A549 (cell line): ENCODE measurements around the gene SETD4. TPM values are rescaled to one million over a fixed set of nuclear protein-coding genes. Genes with fewer than 3 reads are reported as not detected.

ENCODE experiments used
- ATAC-seq, 2 experiments: fragments of 200-7000 bp in 1 of 2; fragments of >200 bp in 1 of 2; cut with Nextera tagmentation in 1 of 2; cut with Tn5 transposase in 1 of 2; 3 replicates each; pipeline versions ENCODE4 v1.8.0 to v1.9.1; 2018 to 2020; ENCODE audit warnings: mild to moderate bottlenecking in 1 of 2, moderate library complexity in 1 of 2
- CTCF ChIA-PET: fragments of 300-600 bp; sonication (Branson Sonifier 250); formaldehyde crosslinking; extraction: SDS; loops from one replicate; lab custom pipeline; 2021; ENCODE audit warnings: antibody characterized with exemption, inconsistent platforms; lab: Yijun Ruan, JAX
- POLR2A ChIA-PET: fragments of 350-600 bp; formaldehyde crosslinking; extraction: SDS; loops from one replicate; lab custom pipeline; 2021; ENCODE audit warnings: antibody characterized with exemption, inconsistent platforms; lab: Yijun Ruan, JAX
- DNase-seq, 2 experiments: peaks; one replicate each; pipeline versions ENCODE4 v3.0.0 to v3.0.0-alpha.2; 2011 to 2016; ENCODE audit warnings: low read depth in 1 of 2, low spot score in 1 of 2
- FAIRE-seq: peaks from 2 replicates; lab custom pipeline; 2011; peaks lifted over from hg19 to GRCh38; lab: Jason Lieb, UNC
- H3K27ac ChIP-seq, 2 experiments: fragments of >200 bp; sonication (Bioruptor Twin); formaldehyde crosslinking; 3 replicates each; pipeline ENCODE4 v1.5.1; 2016 to 2017
- H3K4me1 ChIP-seq: fragments of >200 bp; sonication (Bioruptor Twin); formaldehyde crosslinking; 3 replicates; pipeline ENCODE4 v1.6.1; 2016
- H3K4me2 ChIP-seq: fragments of >200 bp; sonication (Bioruptor Twin); formaldehyde crosslinking; 3 replicates; pipeline ENCODE4 v1.6.1; 2016
- H3K4me3 ChIP-seq: fragments of >200 bp; sonication (Bioruptor Twin); formaldehyde crosslinking; 3 replicates; pipeline ENCODE4 v1.5.1; 2016
- H3K9me3 ChIP-seq: fragments of >200 bp; sonication (Bioruptor Twin); formaldehyde crosslinking; 3 replicates; pipeline ENCODE4 v1.6.1; 2016
- BHLHE40 ChIP-seq: IDR thresholded peaks from 2 replicates; pipeline ENCODE4 v1.6.1; 2012; ENCODE audit warnings: low read depth, low read length, inconsistent platforms
- CEBPB ChIP-seq, 2 experiments: fragments of >200 bp in 1 of 2; sonication (Bioruptor Twin) in 1 of 2; formaldehyde crosslinking in 1 of 2; IDR thresholded peaks; 2 replicates each; pipeline ENCODE4 v1.6.1; 2012 to 2016
- CTCF ChIP-seq: fragments of >200 bp; sonication (Bioruptor Twin); formaldehyde crosslinking; IDR thresholded peaks from 3 replicates; pipeline ENCODE4 v1.5.1; 2016
- EHMT2 ChIP-seq: fragments of 200-600 bp; sonication (generic); IDR thresholded peaks from 2 replicates; pipeline ENCODE4 v1.6.1; 2016; ENCODE audit warnings: antibody characterized with exemption, low read depth, mild to moderate bottlenecking, moderate library complexity
- FOSB ChIP-seq: fragments of 250-450 bp; sonication (Bioruptor Pico); IDR thresholded peaks from 2 replicates; pipeline ENCODE4 v1.5.0; 2020; ENCODE audit warnings: mild to moderate bottlenecking, moderate library complexity
- FOSL2 ChIP-seq, 2 experiments: fragments of 450-650 bp in 1 of 2; fragments of >200 bp in 1 of 2; sonication (Bioruptor Twin) in 1 of 2; formaldehyde crosslinking; IDR thresholded peaks; 2 replicates each; pipeline versions ENCODE4 v1.5.0 to v1.6.1; 2016 to 2020; ENCODE audit warnings: mild to moderate bottlenecking in 1 of 2, moderate library complexity in 1 of 2
- FOXS1 ChIP-seq: fragments of 250-450 bp; sonication (Bioruptor Pico); IDR thresholded peaks from 2 replicates; pipeline ENCODE4 v1.5.0; 2020; ENCODE audit warnings: mild to moderate bottlenecking, moderate library complexity
- GATA3 ChIP-seq: IDR thresholded peaks from 2 replicates; pipeline ENCODE4 v1.6.1; 2012; ENCODE audit warnings: borderline replicate concordance
- HES2 ChIP-seq: fragments of >200 bp; sonication (Bioruptor Twin); formaldehyde crosslinking; IDR thresholded peaks from 2 replicates; pipeline ENCODE4 v1.6.1; 2016
- HEYL ChIP-seq: fragments of 250-450 bp; sonication (Bioruptor Pico); IDR thresholded peaks from 2 replicates; pipeline ENCODE4 v1.8.0; 2021; ENCODE audit warnings: mild to moderate bottlenecking, moderate library complexity
- JUN ChIP-seq, 2 experiments: fragments of >200 bp; sonication (Bioruptor Twin); formaldehyde crosslinking; IDR thresholded peaks; 2 replicates in 1 of 2; 3 replicates in 1 of 2; pipeline ENCODE4 v1.6.1; 2016 to 2017
- JUNB ChIP-seq: fragments of >200 bp; sonication (Bioruptor Twin); formaldehyde crosslinking; IDR thresholded peaks from 2 replicates; pipeline ENCODE4 v1.6.1; 2016
- KDM1A ChIP-seq: fragments of 200-600 bp; sonication (generic); IDR thresholded peaks from 2 replicates; pipeline ENCODE4 v1.6.1; 2016; ENCODE audit warnings: low read depth, mild to moderate bottlenecking
- KDM5A ChIP-seq: fragments of 200-600 bp; sonication (generic); IDR thresholded peaks from 2 replicates; pipeline ENCODE4 v1.6.1; 2016; ENCODE audit warnings: antibody characterized with exemption, mild to moderate bottlenecking
- MAFK ChIP-seq: fragments of 450-650 bp; IDR thresholded peaks from 2 replicates; pipeline ENCODE4 v1.6.1; 2014; ENCODE audit not compliant: partially characterized antibody
- MYC ChIP-seq: IDR thresholded peaks from 2 replicates; pipeline ENCODE4 v1.6.1; 2012; ENCODE audit warnings: mild to moderate bottlenecking, inconsistent platforms, low read length, improper control_type of control experiment, borderline replicate concordance
- PBX3 ChIP-seq: IDR thresholded peaks from 2 replicates; pipeline ENCODE4 v1.6.1; 2012
- PHF8 ChIP-seq: fragments of 200-600 bp; sonication (generic); IDR thresholded peaks from 2 replicates; pipeline ENCODE4 v1.6.1; 2016; ENCODE audit warnings: low read depth, mild to moderate bottlenecking, antibody characterized with exemption, moderate library complexity, borderline replicate concordance
- POLR2A ChIP-seq: IDR thresholded peaks from 2 replicates; pipeline ENCODE4 v1.6.1; 2012; ENCODE audit warnings: mild to moderate bottlenecking, low read length
- POLR2AphosphoS2 ChIP-seq: conservative IDR thresholded peaks from 2 replicates; pipeline ENCODE4 v1.6.1; 2012; ENCODE audit warnings: low read length, improper control_type of control experiment, inconsistent platforms
- RARB ChIP-seq: fragments of 250-450 bp; sonication (Bioruptor Pico); IDR thresholded peaks from 2 replicates; pipeline ENCODE4 v1.8.0; 2021; ENCODE audit warnings: mild to moderate bottlenecking, moderate library complexity
- SMC3 ChIP-seq: fragments of >200 bp; sonication (Bioruptor Twin); formaldehyde crosslinking; IDR thresholded peaks from 3 replicates; pipeline ENCODE4 v1.6.1; 2018; ENCODE audit warnings: inconsistent platforms
- USF2 ChIP-seq: fragments of 450-650 bp; IDR thresholded peaks from 2 replicates; pipeline ENCODE4 v1.6.1; 2014; ENCODE audit warnings: antibody characterized with exemption
- ZNF302 ChIP-seq: fragments of 250-450 bp; sonication (Bioruptor Pico); IDR thresholded peaks from 2 replicates; pipeline ENCODE4 v1.9.0; 2021; ENCODE audit warnings: inconsistent platforms, mild to moderate bottlenecking, moderate library complexity
- WGBS: methylation state at CpG from one replicate; pipeline ENCODE4 v1.1.6; 2017; ENCODE audit errors: missing lambda C conversion rate; 5-methylcytosine and 5-hydroxymethylcytosine counted together
- polyA plus RNA-seq, 4 experiments: library from polyadenylated mRNA; depleted of rRNA in 3 of 4; stranded (reverse); fragments of >200 nt; fragmentation: RNase III in 1 of 4; extraction: RNeasy Plus Mini Kit Qiagen cat#74134 plus additional on column Dnase treatment in 1 of 4; gene quantifications; 2 replicates in 3 of 4; 3 replicates in 1 of 4; pipeline ENCODE4 v1.2.3, GENCODE V29; 2011 to 2017
- TF ChIP-seq, protein P1 (sequence below): fragments of 150-350 bp; IDR thresholded peaks from 2 replicates; pipeline ENCODE4 v1.6.1; 2014; ENCODE audit warnings: low read depth, mild to moderate bottlenecking, low read length
- TF ChIP-seq, protein P2 (sequence below): fragments of 250-450 bp; sonication (Bioruptor Pico); IDR thresholded peaks from 2 replicates; pipeline ENCODE4 v1.5.0; 2020; ENCODE audit warnings: low read depth, mild to moderate bottlenecking, moderate library complexity

The SETD4 gene
- polyA plus RNA-seq, 2 of the 4 experiments (the other 2 are of a cell fraction), result 10.3 to 17.1 TPM

DNA sequence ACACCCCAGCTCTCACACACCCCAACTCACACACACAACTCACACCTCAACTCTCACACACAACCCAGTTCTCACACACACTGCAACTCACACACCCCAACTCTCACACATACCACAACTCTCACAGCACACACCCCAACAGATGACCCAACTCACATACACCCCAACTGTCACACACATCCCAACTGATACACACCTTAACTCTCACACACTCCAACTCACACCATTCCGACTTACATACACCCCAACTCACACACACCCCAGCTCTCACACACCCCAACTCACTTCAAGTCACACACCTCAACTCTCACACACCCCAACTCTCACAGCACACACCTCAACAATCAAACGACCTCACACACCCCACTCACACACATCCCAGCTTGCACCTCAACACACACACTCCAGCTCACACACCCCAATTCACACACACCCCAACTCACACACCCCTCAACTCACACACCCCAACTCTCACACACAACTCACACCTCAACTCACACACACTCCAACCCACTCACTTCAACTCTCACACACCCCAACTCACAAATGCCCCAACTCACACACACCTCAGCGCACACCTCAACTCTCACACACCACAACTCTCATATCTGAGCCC is 66.3 kb downstream of the SETD4 start (continued):
- no peak for TF ChIP-seq USF2

- Histone ChIP-seq H3K4me1 (no peaks in the 10 kb centered on the region), H3K4me3 (no peak overlapping the region), H3K4me2 (no peak overlapping the region), H3K27ac (no peak overlapping the region), H3K9me3 (no peaks in the 10 kb centered on the region)
- TF ChIP-seq, protein P1, sequence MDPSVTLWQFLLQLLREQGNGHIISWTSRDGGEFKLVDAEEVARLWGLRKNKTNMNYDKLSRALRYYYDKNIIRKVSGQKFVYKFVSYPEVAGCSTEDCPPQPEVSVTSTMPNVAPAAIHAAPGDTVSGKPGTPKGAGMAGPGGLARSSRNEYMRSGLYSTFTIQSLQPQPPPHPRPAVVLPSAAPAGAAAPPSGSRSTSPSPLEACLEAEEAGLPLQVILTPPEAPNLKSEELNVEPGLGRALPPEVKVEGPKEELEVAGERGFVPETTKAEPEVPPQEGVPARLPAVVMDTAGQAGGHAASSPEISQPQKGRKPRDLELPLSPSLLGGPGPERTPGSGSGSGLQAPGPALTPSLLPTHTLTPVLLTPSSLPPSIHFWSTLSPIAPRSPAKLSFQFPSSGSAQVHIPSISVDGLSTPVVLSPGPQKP, result no peak
- no peak for TF ChIP-seq CEBPB (IDR thresholded peaks at IDR 0.05)
- TF ChIP-seq JUN (IDR thresholded peaks at IDR 0.05), result no peak
- no peak for TF ChIP-seq FOXS1 (CRISPR knock-in tag)
- no peak for TF ChIP-seq KDM5A
- TF ChIP-seq SMC3, result no peak
- TF ChIP-seq BHLHE40, result no peak
- TF ChIP-seq HEYL (CRISPR knock-in tag), result no peak
- no peak for TF ChIP-seq PBX3
- no peak for TF ChIP-seq MYC
- no peak for TF ChIP-seq PHF8
- TF ChIP-seq, protein P2, sequence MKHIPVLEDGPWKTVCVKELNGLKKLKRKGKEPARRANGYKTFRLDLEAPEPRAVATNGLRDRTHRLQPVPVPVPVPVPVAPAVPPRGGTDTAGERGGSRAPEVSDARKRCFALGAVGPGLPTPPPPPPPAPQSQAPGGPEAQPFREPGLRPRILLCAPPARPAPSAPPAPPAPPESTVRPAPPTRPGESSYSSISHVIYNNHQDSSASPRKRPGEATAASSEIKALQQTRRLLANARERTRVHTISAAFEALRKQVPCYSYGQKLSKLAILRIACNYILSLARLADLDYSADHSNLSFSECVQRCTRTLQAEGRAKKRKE (CRISPR knock-in tag), result no peak
- no peak for TF ChIP-seq FOSB (CRISPR knock-in tag)
- TF ChIP-seq MAFK, result no peak
- no peak for TF ChIP-seq HES2
- no peak for TF ChIP-seq KDM1A
- TF ChIP-seq CTCF, result no peak
- WGBS, result 74% methylated on average over 6 of the region's 6 CpGs
- DNase-seq, result no peak
- FAIRE-seq, result no peak
- POLR2A ChIA-PET, result no interaction called here
- no peak for ATAC-seq
- CTCF ChIA-PET, result no interaction called here
Observed at GRCh38 chr21:35991131-35991530, 69.2 kb downstream of the SETD4 start.

DNA sequence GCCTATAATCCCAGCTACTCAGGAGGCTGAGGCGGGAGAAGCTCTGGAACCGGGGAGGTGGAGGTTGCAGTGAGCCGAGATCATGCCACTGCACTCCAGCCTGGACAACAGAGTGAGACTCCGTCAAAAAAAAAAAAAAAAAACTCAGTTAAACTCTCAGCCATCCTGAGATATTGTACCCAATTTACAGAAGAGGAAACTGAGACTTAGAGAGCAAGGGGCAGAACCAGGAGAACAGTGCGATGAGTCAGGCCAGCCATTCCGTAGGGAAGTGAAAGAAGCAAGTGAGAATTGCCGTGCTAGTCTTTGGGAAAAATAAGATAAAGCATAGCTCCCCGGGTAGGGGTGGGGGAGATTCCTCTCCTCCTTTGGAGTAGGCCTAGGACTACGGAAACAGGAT is 69.7 kb downstream of the SETD4 start:
- no peak for FAIRE-seq
- DNase-seq, result no peak
- Histone ChIP-seq H3K4me3 (no peak overlapping the region), H3K4me1 (no peaks in the 10 kb centered on the region), H3K9me3 (no peaks in the 10 kb centered on the region), H3K27ac (no peak overlapping the region), H3K4me2 (no peak overlapping the region)
- CTCF ChIA-PET, result no interaction called here
- POLR2A ChIA-PET, result no interaction called here
- 85% methylated on average over 8 of the region's 9 CpGs for WGBS
- no peak for ATAC-seq
- TF ChIP-seq POLR2A (no peak), JUNB (no peak), PBX3 (no peak), MAFK (no peak), FOSL2 (IDR thresholded peaks at IDR 0.05) (no peak), FOSL2 (CRISPR knock-in tag; IDR thresholded peaks at IDR 0.05) (no peak), ZNF302 (CRISPR knock-in tag) (no peak), GATA3 (no peak), POLR2AphosphoS2 (no peak), USF2 (no peak), RARB (no peak), EHMT2 (no peak)
- TF ChIP-seq, protein P1, result no peak
